Pancreas (tissue), 10 donors: Measurements from ENCODE around the gene MYH6. TPM values are rescaled to one million over a fixed set of nuclear protein-coding genes. Genes with fewer than 3 reads are reported as not detected.

ENCODE experiments used
- ATAC-seq, 4 donors: fragments of 200-7000 bp; cut with Tn5 transposase; one replicate each; pipeline versions ENCODE4 v1.8.0 to v1.9.1; 2020; ENCODE audit warnings: mild to moderate bottlenecking in 4 of 4, moderate library complexity in 4 of 4
- DNase-seq, 6 donors: peaks; one replicate each; pipeline ENCODE4 v3.0.0-alpha.2; 2020
- FAIRE-seq: peaks from 2 replicates; lab custom pipeline; 2012; peaks lifted over from hg19 to GRCh38; lab: Jason Lieb, UNC
- H3K27ac ChIP-seq, 4 donors: fragments of 200-600 bp; sonication (generic); 1 replicate in 3 of 4; 2 replicates in 1 of 4; pipeline versions ENCODE4 v1.5.0 to v1.8.0; 2020
- H3K27me3 ChIP-seq, 4 donors: fragments of 200-600 bp; one replicate each; pipeline ENCODE4 v1.8.0; 2021
- H3K36me3 ChIP-seq, 3 donors: fragments of 200-600 bp; sonication (generic) in 1 of 3; one replicate each; pipeline versions ENCODE4 v1.5.0 to v1.8.0; 2020 to 2021
- H3K4me1 ChIP-seq, 3 donors: fragments of 200-600 bp; one replicate each; pipeline ENCODE4 v1.8.0; 2021
- H3K4me3 ChIP-seq, 4 donors: fragments of 200-600 bp; sonication (generic) in 2 of 4; one replicate each; pipeline versions ENCODE4 v1.5.0 to v1.8.0; 2020 to 2021
- H3K9me3 ChIP-seq, 4 donors: fragments of 200-600 bp; one replicate each; pipeline ENCODE4 v1.8.0; 2021
- WGBS, 2 donors: extraction: QIAGEN DNeasy Blood & Tissue Kit; methylation state at CpG; one replicate each; pipeline ENCODE4 v1.1.7; 2013; 5-methylcytosine and 5-hydroxymethylcytosine counted together
- intact Hi-C, 3 donors: fragments of 100-400 bp; cut with DNase I; formaldehyde crosslinking; loops; one replicate each; pipeline versions ENCODE4 v1.11.1 to v1.14.2; 2022
- polyA plus RNA-seq, 2 donors: library from polyadenylated mRNA; stranded (reverse); fragments of 200-250 nt; gene quantifications; one replicate each; pipeline ENCODE4 v1.2.3, GENCODE V29; 2013
- total RNA-seq, 6 donors: library from RNA; stranded (reverse); fragmentation: NEBNext Ultra II Directional in 4 of 6; extraction: Animal tissue kit (Norgen Biotek cat#: 25700) in 4 of 6; gene quantifications; one replicate each; pipeline versions ENCODE4 v1.2.1 to v1.2.4, GENCODE V29; 2021 to 2023
- TF ChIP-seq, protein P1 (sequence below), 4 donors: fragments of 200-600 bp; sonication (generic) in 3 of 4; IDR thresholded peaks; one replicate each; pipeline versions ENCODE4 v1.5.0 to v1.8.0; 2021; ENCODE audit warnings: antibody characterized with exemption in 4 of 4
- donor health status: healthy with polysubstance abuse.
- donor health status: DM: no; HTN: no; CAD: no; lungs with moderate emphysema.
- donor health status: DM: no; HTN: no; CAD: no.
- donor health status: control.
- donor health status: control.
- donor health status: Bipolar disorder and iron deficiency.
- donor health status: DM: yes; HTN: yes; CAD: no.
- donor health status: DM: no; HTN: no; CAD: no.
- donor health status: DM: no; HTN: no; CAD: no.
- donor health status: DM: yes; HTN: yes; CAD: no.

Gene MYH6
- total and polyA plus RNA-seq, 8 donors = 0.03 to 0.72 (median 0.11) TPM; not detected in 2

- Histone ChIP-seq H3K9me3 (no peaks in the 10 kb centered on the region), H3K27me3 (no peaks in the 10 kb centered on the region), H3K4me1 (no peaks in the 10 kb centered on the region), H3K27ac (no peak overlapping the region), H3K4me3 (no peak overlapping the region), H3K36me3 (no peaks in the 10 kb centered on the region)
- DNase-seq = no peak
- 85 to 87% methylated on average over 13 of the region's 13 CpGs for WGBS, 2 donors
- FAIRE-seq = no peak
- TF ChIP-seq, protein P1, sequence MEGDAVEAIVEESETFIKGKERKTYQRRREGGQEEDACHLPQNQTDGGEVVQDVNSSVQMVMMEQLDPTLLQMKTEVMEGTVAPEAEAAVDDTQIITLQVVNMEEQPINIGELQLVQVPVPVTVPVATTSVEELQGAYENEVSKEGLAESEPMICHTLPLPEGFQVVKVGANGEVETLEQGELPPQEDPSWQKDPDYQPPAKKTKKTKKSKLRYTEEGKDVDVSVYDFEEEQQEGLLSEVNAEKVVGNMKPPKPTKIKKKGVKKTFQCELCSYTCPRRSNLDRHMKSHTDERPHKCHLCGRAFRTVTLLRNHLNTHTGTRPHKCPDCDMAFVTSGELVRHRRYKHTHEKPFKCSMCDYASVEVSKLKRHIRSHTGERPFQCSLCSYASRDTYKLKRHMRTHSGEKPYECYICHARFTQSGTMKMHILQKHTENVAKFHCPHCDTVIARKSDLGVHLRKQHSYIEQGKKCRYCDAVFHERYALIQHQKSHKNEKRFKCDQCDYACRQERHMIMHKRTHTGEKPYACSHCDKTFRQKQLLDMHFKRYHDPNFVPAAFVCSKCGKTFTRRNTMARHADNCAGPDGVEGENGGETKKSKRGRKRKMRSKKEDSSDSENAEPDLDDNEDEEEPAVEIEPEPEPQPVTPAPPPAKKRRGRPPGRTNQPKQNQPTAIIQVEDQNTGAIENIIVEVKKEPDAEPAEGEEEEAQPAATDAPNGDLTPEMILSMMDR (IDR thresholded peaks at IDR 0.05) = no peak
- intact Hi-C loops = no loop called here
- no peak for ATAC-seq
Observed at GRCh38 chr14:23405516-23406025, 2.5 kb downstream of the MYH6 start.

DNA sequence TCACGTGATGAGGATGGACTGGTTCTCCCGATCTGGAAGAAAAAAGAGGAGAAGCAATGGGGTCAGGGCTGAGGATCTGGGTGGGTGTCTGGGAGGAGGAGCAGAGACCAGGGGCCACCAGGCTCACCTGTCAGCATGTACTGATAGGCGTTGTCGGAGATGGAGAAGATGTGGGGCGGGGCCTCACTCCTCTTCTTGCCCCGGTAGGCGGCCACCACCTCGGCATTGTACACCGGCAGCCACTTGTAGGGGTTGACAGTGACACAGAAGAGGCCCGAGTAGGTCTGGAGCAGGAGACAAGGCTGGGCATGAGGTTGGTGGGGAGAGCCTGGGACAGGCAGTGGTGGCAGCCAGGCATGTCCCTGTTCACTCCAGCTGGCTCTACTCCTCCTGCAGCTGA, 3.0 kb downstream of the MYH6 start:
- ATAC-seq (no peak), DNase-seq (no peak), FAIRE-seq (no peak)
- intact Hi-C loops = no loop called here
- no peaks in the 10 kb centered on the region for H3K36me3 ChIP-seq
- H3K4me3 ChIP-seq = no peak overlapping the region
- H3K27me3 ChIP-seq = no peaks in the 10 kb centered on the region
- TF ChIP-seq, protein P1 (IDR thresholded peaks at IDR 0.05) = no peak
- H3K27ac ChIP-seq = no peak overlapping the region
- WGBS, 2 donors = 62 to 73% methylated on average over 10 of the region's 10 CpGs
- H3K4me1 ChIP-seq = no peaks in the 10 kb centered on the region
- no peaks in the 10 kb centered on the region for H3K9me3 ChIP-seq

DNA sequence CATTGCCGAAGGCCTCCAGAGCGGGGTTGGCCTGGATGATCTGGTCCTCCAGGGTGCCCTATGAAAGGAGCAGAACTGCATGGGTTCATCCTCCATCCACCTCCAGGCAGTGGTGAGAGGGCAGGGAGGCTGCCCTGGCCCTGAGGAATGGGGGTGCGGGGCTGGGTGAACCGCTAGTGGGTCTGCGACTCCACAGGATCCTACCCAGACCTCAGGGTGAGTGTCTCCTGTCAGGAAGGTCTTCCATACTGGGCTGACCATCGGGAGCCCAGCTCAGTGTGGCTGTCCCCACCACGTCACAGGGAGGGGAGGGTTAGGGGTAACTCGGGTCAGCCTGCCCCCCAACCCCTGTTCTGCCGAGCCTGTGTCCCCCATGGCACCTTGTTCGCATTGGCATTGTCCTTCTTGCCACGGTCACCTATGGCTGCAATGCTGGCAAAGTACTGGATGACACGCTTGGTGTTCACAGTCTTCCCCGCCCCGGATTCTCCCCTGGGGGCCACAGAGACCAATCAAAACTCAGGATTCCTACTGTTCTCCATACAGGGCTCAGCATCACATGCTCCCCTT, 3.7 kb downstream of the MYH6 start:
- 73 to 78% methylated on average over 11 to 14 of the region's 14 CpGs for WGBS, 2 donors
- no peaks in the 10 kb centered on the region for H3K36me3 ChIP-seq
- no peak overlapping the region for H3K27ac ChIP-seq
- H3K4me1 ChIP-seq = no peaks in the 10 kb centered on the region
- no peak for ATAC-seq
- no peak for FAIRE-seq
- intact Hi-C loops = no loop called here
- DNase-seq = no peak
- H3K27me3 ChIP-seq = no peaks in the 10 kb centered on the region
- H3K9me3 ChIP-seq = no peaks in the 10 kb centered on the region
- TF ChIP-seq, protein P1 (IDR thresholded peaks at IDR 0.05) = no peak
- no peak overlapping the region for H3K4me3 ChIP-seq

GRCh38 chr14:23403908-23404307, 4.2 kb downstream of the MYH6 start:
- no peak overlapping the region for H3K4me3 ChIP-seq
- no peaks in the 10 kb centered on the region for H3K4me1 ChIP-seq
- H3K36me3 ChIP-seq = no peaks in the 10 kb centered on the region
- no peak overlapping the region for H3K27ac ChIP-seq
- DNase-seq (no peak), ATAC-seq (no peak), FAIRE-seq (no peak)
- intact Hi-C loops = no loop called here
- no peaks in the 10 kb centered on the region for H3K9me3 ChIP-seq
- TF ChIP-seq, protein P1 (IDR thresholded peaks at IDR 0.05) = no peak
- WGBS, 2 donors = 55 to 68% methylated on average over 4 of the region's 4 CpGs
- H3K27me3 ChIP-seq = no peaks in the 10 kb centered on the region

GRCh38 chr14:23403139-23403438, 5.0 kb downstream of the MYH6 start:
- TF ChIP-seq, protein P1 (IDR thresholded peaks at IDR 0.05) = no peak
- Histone ChIP-seq H3K27me3 (no peaks in the 10 kb centered on the region), H3K9me3 (no peaks in the 10 kb centered on the region), H3K27ac (no peak overlapping the region), H3K4me1 (no peaks in the 10 kb centered on the region), H3K36me3 (no peaks in the 10 kb centered on the region), H3K4me3 (no peak overlapping the region)
- no peak for FAIRE-seq
- DNase-seq = no peak
- 58 to 66% methylated on average over 7 of the region's 7 CpGs for WGBS, 2 donors
- ATAC-seq = no peak
- intact Hi-C loops = no loop called here
